HepG2 (cell line): ENCODE results near the gene ZNF503. TPM values are rescaled to one million over a fixed set of nuclear protein-coding genes. Genes with fewer than 3 reads are reported as not detected.

ENCODE experiments used
- GZF1 ChIP-seq: sonication (generic); formaldehyde crosslinking; IDR thresholded peaks from 2 replicates; pipeline ENCODE4 v1.5.1; 2020; ENCODE audit warnings: mild to moderate bottlenecking, missing genetic modification reagents
- IKZF1 ChIP-seq: fragments of 450-650 bp; IDR thresholded peaks from 2 replicates; pipeline ENCODE4 v1.7.1; 2016
- KDM5A ChIP-seq: fragments of 200-600 bp; sonication (generic); IDR thresholded peaks from 2 replicates; pipeline ENCODE4 v1.7.0; 2018; ENCODE audit warnings: antibody characterized with exemption, mild to moderate bottlenecking, low read length, borderline replicate concordance
- MEF2D ChIP-seq: sonication (generic); formaldehyde crosslinking; IDR thresholded peaks from 2 replicates; pipeline ENCODE4 v1.5.1; 2020; ENCODE audit warnings: mild to moderate bottlenecking, missing genetic modification reagents
- NFATC3 ChIP-seq: sonication (generic); formaldehyde crosslinking; IDR thresholded peaks from 2 replicates; pipeline ENCODE4 v1.5.1; 2020; ENCODE audit warnings: mild to moderate bottlenecking, missing genetic modification reagents
- RBM39 ChIP-seq: fragments of 200-400 bp; formaldehyde crosslinking; IDR thresholded peaks from one replicate; pipeline ENCODE4 v1.6.1; 2018; ENCODE audit warnings: antibody characterized with exemption, mild to moderate bottlenecking, low read depth, low read length; ENCODE audit not compliant: poor library complexity, severe bottlenecking
- RFXANK ChIP-seq: IDR thresholded peaks from 2 replicates; pipeline ENCODE4 v1.6.1; 2016
- STAT5B ChIP-seq: sonication (generic); formaldehyde crosslinking; IDR thresholded peaks from 2 replicates; pipeline ENCODE4 v1.4.0; 2020; ENCODE audit warnings: missing genetic modification reagents
- TRIM24 ChIP-seq: sonication (generic); formaldehyde crosslinking; IDR thresholded peaks from 2 replicates; pipeline ENCODE4 v1.8.0; 2022; ENCODE audit warnings: mild to moderate bottlenecking, missing genetic modification reagents
- ZNF10 ChIP-seq: sonication (generic); formaldehyde crosslinking; IDR thresholded peaks from 2 replicates; pipeline ENCODE4 v1.4.0; 2020; ENCODE audit warnings: mild to moderate bottlenecking, low read depth, missing genetic modification reagents, borderline replicate concordance
- ZNF207 ChIP-seq: fragments of 450-650 bp; IDR thresholded peaks from 2 replicates; pipeline ENCODE4 v1.6.1; 2016; ENCODE audit warnings: antibody characterized with exemption, borderline replicate concordance
- ZNF263 ChIP-seq: sonication (generic); formaldehyde crosslinking; IDR thresholded peaks from 2 replicates; pipeline ENCODE4 v1.4.0; 2020; ENCODE audit warnings: missing genetic modification reagents
- ZNF543 ChIP-seq: sonication (generic); formaldehyde crosslinking; IDR thresholded peaks from 2 replicates; pipeline ENCODE4 v1.4.0; 2020; ENCODE audit warnings: mild to moderate bottlenecking, missing genetic modification reagents
- ZNF614 ChIP-seq: IDR thresholded peaks from 2 replicates; pipeline ENCODE4 v1.6.1; 2018; ENCODE audit warnings: missing biosample characterization, missing genetic modification reagents, inconsistent platforms, borderline replicate concordance
- ZNF768 ChIP-seq: sonication (generic); formaldehyde crosslinking; IDR thresholded peaks from 2 replicates; pipeline ENCODE4 v1.4.0; 2020; ENCODE audit warnings: missing genetic modification reagents
- polyA plus RNA-seq, 8 experiments: library from polyadenylated mRNA; depleted of rRNA in 3 of 8; stranded (reverse) in 7 of 8; unstranded in 1 of 8; fragments of >200 nt; fragmentation: Illumina TruSeq in 4 of 8; extraction: Trizol in 4 of 8; gene quantifications; 2 replicates each; pipeline versions ENCODE4 v1.2.1 to v1.2.3, GENCODE V29; 2011 to 2016; ENCODE audit warnings: low read depth in 4 of 8, missing spikeins in 1 of 8, mixed read lengths in 1 of 8; ENCODE audit not compliant: insufficient read depth in 1 of 8
- total RNA-seq, 5 experiments: library from RNA; depleted of rRNA; stranded (reverse); fragments of >200 nt; fragmentation: Illumina TruSeq; extraction: Trizol; gene quantifications; 2 replicates each; pipeline ENCODE4 v1.2.3, GENCODE V29; 2016; ENCODE audit warnings: low read depth in 1 of 5
- TF ChIP-seq, protein P1 (sequence below): sonication (generic); formaldehyde crosslinking; IDR thresholded peaks from 2 replicates; pipeline ENCODE4 v1.4.0; 2020; ENCODE audit warnings: missing genetic modification reagents
- TF ChIP-seq, protein P2 (sequence below): sonication (generic); formaldehyde crosslinking; IDR thresholded peaks from 2 replicates; pipeline ENCODE4 v1.8.1; 2023; ENCODE audit warnings: mild to moderate bottlenecking, missing genetic modification reagents
- TF ChIP-seq, protein P3 (sequence below): sonication (generic); formaldehyde crosslinking; IDR thresholded peaks from 2 replicates; pipeline ENCODE4 v1.5.1; 2020; ENCODE audit warnings: mild to moderate bottlenecking, moderate library complexity, missing genetic modification reagents

Gene ZNF503
- total and polyA plus RNA-seq, 2 of the 13 experiments (the other 11 are each of a cell fraction or from before 2014, with no cell fraction given) = 2.7 to 8.3 TPM

DNA sequence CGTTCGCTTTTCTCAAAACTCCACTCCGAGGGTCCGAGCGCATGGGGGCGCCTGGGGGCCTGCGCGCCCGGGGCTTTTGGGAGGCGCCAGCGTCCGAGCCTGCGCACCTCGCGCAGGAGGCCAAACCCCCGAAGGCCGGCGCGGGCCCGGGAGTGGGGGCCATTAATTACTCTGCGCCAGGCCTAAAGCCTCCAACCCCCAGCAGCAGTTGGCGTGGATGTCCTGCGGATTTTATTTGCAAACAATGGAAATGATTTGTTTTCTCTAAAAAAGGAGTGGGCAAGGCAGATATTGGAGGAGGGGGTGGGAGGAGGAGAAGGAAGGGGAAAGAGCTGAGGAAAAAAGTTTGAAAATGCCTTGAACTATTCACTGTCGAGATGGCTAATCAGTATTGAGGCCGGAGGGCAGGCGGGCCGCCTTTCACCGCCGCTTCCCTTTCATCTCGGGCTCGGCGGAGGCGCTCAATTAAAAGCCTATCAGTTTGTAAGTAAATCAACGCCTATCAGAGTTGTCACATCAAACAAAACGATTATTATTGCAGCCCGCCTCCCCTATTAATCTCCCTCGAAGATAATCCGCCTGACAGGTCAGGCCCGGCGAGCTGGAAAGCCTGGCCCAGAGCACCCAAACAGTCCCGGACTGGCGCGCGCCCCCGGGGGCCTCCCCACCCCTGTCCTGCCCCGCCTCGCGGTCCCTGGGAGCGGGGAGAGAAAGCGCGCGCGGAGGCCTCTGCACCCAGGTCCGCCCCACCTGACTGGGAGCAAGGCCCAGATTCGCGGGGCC is 3.4 kb upstream of the ZNF503 start (continued):
- TF ChIP-seq, protein P1, sequence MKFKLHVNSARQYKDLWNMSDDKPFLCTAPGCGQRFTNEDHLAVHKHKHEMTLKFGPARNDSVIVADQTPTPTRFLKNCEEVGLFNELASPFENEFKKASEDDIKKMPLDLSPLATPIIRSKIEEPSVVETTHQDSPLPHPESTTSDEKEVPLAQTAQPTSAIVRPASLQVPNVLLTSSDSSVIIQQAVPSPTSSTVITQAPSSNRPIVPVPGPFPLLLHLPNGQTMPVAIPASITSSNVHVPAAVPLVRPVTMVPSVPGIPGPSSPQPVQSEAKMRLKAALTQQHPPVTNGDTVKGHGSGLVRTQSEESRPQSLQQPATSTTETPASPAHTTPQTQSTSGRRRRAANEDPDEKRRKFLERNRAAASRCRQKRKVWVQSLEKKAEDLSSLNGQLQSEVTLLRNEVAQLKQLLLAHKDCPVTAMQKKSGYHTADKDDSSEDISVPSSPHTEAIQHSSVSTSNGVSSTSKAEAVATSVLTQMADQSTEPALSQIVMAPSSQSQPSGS (CRISPR knock-in tag) = peak; percentile 46; the same call in 1 of the 2 replicates
- no peak for TF ChIP-seq TRIM24 (CRISPR knock-in tag)
- TF ChIP-seq, protein P2, sequence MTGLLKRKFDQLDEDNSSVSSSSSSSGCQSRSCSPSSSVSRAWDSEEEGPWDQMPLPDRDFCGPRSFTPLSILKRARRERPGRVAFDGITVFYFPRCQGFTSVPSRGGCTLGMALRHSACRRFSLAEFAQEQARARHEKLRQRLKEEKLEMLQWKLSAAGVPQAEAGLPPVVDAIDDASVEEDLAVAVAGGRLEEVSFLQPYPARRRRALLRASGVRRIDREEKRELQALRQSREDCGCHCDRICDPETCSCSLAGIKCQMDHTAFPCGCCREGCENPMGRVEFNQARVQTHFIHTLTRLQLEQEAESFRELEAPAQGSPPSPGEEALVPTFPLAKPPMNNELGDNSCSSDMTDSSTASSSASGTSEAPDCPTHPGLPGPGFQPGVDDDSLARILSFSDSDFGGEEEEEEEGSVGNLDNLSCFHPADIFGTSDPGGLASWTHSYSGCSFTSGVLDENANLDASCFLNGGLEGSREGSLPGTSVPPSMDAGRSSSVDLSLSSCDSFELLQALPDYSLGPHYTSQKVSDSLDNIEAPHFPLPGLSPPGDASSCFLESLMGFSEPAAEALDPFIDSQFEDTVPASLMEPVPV (CRISPR knock-in tag) = peak; percentile 82; the same call in 1 of the 2 replicates
- TF ChIP-seq, protein P3, sequence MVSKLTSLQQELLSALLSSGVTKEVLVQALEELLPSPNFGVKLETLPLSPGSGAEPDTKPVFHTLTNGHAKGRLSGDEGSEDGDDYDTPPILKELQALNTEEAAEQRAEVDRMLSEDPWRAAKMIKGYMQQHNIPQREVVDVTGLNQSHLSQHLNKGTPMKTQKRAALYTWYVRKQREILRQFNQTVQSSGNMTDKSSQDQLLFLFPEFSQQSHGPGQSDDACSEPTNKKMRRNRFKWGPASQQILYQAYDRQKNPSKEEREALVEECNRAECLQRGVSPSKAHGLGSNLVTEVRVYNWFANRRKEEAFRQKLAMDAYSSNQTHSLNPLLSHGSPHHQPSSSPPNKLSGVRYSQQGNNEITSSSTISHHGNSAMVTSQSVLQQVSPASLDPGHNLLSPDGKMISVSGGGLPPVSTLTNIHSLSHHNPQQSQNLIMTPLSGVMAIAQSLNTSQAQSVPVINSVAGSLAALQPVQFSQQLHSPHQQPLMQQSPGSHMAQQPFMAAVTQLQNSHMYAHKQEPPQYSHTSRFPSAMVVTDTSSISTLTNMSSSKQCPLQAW (CRISPR knock-in tag) = peak; percentile 66; the same call in 1 of the 2 replicates
- no peak for TF ChIP-seq ZNF207
- TF ChIP-seq KDM5A = no peak
- peak; percentile 68 for TF ChIP-seq ZNF263 (CRISPR knock-in tag)
- TF ChIP-seq ZNF543 = peak; percentile 74; the same call in 1 of the 2 replicates
- TF ChIP-seq ZNF10 = no peak
- no peak for TF ChIP-seq GZF1
- no peak for TF ChIP-seq IKZF1
- TF ChIP-seq NFATC3 (CRISPR knock-in tag) = no peak
- TF ChIP-seq RFXANK (CRISPR knock-in tag) = no peak
- TF ChIP-seq ZNF768 (CRISPR knock-in tag) = peak; percentile 16; the same call in 1 of the 2 replicates
- TF ChIP-seq RBM39 = no peak
- TF ChIP-seq STAT5B (CRISPR knock-in tag) = no peak
- TF ChIP-seq ZNF614 (CRISPR knock-in tag) = no peak
- TF ChIP-seq MEF2D (CRISPR knock-in tag) = no peak
- TF ChIP-seq, all 625 proteins: peak for 258
